ENCODE data around the gene LIN54. TPM values are rescaled to one million over a fixed set of nuclear protein-coding genes. Genes with fewer than 3 reads are reported as not detected.

LIN54 gene
- total and polyA plus RNA-seq, 9 of the 15 experiments (the other 6 are each of a cell fraction or from before 2014, with no cell fraction given) = 2.2 to 22.5 (median 15.8) TPM

DNA sequence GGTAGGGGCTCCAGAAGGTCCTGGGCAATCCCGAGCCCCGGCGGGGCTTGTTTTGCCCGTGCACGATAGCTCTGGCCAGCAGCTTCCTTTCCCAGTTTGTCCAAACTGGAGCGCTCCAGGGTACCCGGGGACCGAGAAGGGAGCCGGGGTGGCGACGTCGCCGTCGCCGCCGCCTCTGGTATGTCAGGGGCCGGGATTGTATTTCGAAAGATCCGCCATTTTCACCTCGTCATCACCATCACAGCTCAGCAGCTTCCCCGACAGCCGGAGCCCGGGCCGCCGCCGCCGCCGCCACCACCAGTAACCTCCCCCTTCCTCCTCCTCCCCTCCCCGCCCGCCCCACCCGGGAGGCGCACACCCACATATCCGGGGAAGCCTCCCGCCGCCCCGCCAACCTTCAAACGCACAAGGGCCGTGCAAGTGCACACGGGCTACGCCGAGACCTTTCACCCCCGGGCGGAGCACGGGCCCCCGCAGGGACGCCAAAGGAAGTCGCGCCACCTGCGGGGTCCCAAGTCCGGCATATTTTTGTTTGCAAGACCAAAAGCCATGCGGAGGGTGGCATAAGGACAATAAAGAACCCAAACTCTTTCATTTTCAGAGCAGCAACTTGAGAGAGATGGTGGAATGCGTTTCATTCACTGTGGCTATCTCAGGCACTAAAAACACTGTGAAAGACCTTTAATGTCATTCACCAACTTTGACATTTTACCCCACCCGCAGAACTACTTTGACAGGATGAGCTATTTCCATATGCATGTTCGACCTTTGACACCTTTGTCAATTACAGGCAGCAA lies at the start of gene LIN54 (continued):
- TF ChIP-seq, protein P1, sequence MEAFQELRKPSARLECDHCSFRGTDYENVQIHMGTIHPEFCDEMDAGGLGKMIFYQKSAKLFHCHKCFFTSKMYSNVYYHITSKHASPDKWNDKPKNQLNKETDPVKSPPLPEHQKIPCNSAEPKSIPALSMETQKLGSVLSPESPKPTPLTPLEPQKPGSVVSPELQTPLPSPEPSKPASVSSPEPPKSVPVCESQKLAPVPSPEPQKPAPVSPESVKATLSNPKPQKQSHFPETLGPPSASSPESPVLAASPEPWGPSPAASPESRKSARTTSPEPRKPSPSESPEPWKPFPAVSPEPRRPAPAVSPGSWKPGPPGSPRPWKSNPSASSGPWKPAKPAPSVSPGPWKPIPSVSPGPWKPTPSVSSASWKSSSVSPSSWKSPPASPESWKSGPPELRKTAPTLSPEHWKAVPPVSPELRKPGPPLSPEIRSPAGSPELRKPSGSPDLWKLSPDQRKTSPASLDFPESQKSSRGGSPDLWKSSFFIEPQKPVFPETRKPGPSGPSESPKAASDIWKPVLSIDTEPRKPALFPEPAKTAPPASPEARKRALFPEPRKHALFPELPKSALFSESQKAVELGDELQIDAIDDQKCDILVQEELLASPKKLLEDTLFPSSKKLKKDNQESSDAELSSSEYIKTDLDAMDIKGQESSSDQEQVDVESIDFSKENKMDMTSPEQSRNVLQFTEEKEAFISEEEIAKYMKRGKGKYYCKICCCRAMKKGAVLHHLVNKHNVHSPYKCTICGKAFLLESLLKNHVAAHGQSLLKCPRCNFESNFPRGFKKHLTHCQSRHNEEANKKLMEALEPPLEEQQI (IDR thresholded peaks at IDR 0.05) = no peak
- TF ChIP-seq ZNF239 (CRISPR knock-in tag; IDR thresholded peaks at IDR 0.05) (no peak), SRF (CRISPR knock-in tag; IDR thresholded peaks at IDR 0.05) (no peak), TBL1XR1 (IDR thresholded peaks at IDR 0.05; ENCODE audit: low read length in 2 of 2) (no peak), ZNF780A (CRISPR knock-in tag; IDR thresholded peaks at IDR 0.05) (no peak), MAFK (IDR thresholded peaks at IDR 0.05; ENCODE audit: low read length) (no peak), ZNF311 (CRISPR knock-in tag; IDR thresholded peaks at IDR 0.05) (no peak), FOXK1 (CRISPR knock-in tag; IDR thresholded peaks at IDR 0.05; ENCODE audit: borderline replicate concordance) (no peak), KDM4B (IDR thresholded peaks at IDR 0.05; ENCODE audit: borderline replicate concordance in 2 of 2, low read depth in 1 of 2) (no peak), ZNF217 (CRISPR knock-in tag; IDR thresholded peaks at IDR 0.05) (no peak), NELFE (IDR thresholded peaks at IDR 0.05; ENCODE audit: insufficient read depth, insufficient read length) (no peak), ZNF695 (CRISPR knock-in tag; IDR thresholded peaks at IDR 0.05) (no peak)
- TF ChIP-seq, protein P2, sequence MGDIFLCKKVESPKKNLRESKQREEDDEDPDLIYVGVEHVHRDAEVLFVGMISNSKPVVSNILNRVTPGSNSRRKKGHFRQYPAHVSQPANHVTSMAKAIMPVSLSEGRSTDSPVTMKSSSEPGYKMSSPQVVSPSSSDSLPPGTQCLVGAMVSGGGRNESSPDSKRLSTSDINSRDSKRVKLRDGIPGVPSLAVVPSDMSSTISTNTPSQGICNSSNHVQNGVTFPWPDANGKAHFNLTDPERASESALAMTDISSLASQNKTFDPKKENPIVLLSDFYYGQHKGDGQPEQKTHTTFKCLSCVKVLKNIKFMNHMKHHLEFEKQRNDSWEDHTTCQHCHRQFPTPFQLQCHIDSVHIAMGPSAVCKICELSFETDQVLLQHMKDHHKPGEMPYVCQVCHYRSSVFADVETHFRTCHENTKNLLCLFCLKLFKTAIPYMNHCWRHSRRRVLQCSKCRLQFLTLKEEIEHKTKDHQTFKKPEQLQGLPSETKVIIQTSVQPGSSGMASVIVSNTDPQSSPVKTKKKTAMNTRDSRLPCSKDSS (IDR thresholded peaks at IDR 0.05; ENCODE audit: low read depth, partially characterized antibody) = no peak
- TF ChIP-seq, protein P3, sequence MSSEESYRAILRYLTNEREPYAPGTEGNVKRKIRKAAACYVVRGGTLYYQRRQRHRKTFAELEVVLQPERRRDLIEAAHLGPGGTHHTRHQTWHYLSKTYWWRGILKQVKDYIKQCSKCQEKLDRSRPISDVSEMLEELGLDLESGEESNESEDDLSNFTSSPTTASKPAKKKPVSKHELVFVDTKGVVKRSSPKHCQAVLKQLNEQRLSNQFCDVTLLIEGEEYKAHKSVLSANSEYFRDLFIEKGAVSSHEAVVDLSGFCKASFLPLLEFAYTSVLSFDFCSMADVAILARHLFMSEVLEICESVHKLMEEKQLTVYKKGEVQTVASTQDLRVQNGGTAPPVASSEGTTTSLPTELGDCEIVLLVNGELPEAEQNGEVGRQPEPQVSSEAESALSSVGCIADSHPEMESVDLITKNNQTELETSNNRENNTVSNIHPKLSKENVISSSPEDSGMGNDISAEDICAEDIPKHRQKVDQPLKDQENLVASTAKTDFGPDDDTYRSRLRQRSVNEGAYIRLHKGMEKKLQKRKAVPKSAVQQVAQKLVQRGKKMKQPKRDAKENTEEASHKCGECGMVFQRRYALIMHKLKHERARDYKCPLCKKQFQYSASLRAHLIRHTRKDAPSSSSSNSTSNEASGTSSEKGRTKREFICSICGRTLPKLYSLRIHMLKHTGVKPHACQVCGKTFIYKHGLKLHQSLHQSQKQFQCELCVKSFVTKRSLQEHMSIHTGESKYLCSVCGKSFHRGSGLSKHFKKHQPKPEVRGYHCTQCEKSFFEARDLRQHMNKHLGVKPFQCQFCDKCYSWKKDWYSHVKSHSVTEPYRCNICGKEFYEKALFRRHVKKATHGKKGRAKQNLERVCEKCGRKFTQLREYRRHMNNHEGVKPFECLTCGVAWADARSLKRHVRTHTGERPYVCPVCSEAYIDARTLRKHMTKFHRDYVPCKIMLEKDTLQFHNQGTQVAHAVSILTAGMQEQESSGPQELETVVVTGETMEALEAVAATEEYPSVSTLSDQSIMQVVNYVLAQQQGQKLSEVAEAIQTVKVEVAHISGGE (CRISPR knock-in tag; IDR thresholded peaks at IDR 0.05) = peak in 1 of 3 experiments; percentile 57; a peak in 1 of 6 replicates
- TF ChIP-seq, protein P4, sequence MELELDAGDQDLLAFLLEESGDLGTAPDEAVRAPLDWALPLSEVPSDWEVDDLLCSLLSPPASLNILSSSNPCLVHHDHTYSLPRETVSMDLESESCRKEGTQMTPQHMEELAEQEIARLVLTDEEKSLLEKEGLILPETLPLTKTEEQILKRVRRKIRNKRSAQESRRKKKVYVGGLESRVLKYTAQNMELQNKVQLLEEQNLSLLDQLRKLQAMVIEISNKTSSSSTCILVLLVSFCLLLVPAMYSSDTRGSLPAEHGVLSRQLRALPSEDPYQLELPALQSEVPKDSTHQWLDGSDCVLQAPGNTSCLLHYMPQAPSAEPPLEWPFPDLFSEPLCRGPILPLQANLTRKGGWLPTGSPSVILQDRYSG (tag; conservative IDR thresholded peaks at IDR 0.05; ENCODE audit: low read depth) = no peak
- TF ChIP-seq, protein P5, sequence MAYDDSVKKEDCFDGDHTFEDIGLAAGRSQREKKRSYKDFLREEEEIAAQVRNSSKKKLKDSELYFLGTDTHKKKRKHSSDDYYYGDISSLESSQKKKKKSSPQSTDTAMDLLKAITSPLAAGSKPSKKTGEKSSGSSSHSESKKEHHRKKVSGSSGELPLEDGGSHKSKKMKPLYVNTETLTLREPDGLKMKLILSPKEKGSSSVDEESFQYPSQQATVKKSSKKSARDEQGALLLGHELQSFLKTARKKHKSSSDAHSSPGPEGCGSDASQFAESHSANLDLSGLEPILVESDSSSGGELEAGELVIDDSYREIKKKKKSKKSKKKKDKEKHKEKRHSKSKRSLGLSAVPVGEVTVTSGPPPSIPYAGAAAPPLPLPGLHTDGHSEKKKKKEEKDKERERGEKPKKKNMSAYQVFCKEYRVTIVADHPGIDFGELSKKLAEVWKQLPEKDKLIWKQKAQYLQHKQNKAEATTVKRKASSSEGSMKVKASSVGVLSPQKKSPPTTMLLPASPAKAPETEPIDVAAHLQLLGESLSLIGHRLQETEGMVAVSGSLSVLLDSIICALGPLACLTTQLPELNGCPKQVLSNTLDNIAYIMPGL (CRISPR knock-in tag; IDR thresholded peaks at IDR 0.05) = no peak
